Measurements from ENCODE around the gene HSPA12B. TPM values are rescaled to one million over a fixed set of nuclear protein-coding genes. Genes with fewer than 3 reads are reported as not detected.

The HSPA12B gene
- total and polyA plus RNA-seq, 9 of the 15 experiments (the other 6 are each of a cell fraction or from before 2014, with no cell fraction given), result 0.03 to 0.07 TPM; not detected in 7

DNA sequence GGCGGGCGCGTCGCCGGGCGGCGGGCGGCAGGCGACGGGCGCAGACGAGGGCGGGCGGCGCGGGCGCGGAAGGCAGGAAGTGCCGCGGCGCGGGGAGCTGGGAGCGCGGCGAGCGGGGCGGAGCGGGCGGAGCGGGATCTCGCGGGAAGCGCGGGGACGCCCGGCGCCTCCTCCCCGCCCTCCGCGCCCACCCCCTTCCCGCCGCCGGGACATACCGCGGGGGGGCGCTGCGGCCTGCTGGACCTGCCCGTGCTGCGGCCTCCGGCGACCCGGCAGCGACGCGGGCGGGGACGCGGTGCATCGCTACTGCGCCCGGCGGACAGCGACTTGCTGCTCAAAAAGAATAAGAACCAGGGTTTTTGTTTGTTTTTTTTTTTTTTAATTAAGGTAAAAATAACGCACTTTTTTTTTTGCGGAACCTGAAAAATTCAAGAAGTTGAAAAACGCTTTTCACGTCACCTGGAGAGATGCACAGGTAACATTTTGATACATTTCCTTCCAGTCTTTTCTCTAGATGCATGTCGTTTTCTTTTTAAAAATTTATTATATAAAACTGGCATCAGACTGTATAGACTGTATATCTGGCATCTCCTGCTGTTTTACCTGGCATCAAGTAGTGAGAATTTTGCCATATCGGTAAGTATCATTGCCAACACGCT is 54.3 kb downstream of the HSPA12B start, which contains the start of gene CENPB (continued):
- TF ChIP-seq ZNF318 (IDR thresholded peaks at IDR 0.05; ENCODE audit: borderline replicate concordance in 1 of 2, low read depth in 1 of 2), result no peak

All from K562 (cell line).